SK-N-MC (cell line): ENCODE measurements around the gene HPRT1.

ENCODE experiments used
- EZH2 ChIP-seq: fragments of 200-600 bp; sonication (generic); IDR thresholded peaks from one replicate; pipeline ENCODE4 v1.6.1; 2017; ENCODE audit warnings: antibody characterized with exemption
- FOXP2 ChIP-seq: optimal IDR thresholded peaks from 2 replicates; pipeline ENCODE3; 2011; ENCODE audit warnings: mild to moderate bottlenecking, moderate library complexity; ENCODE audit not compliant: insufficient read depth; ENCODE audit errors: extremely low read length, control extremely low read depth
- POLR2AphosphoS5 ChIP-seq: IDR thresholded peaks from 2 replicates; pipeline ENCODE4 v1.6.1; 2012; ENCODE audit warnings: mild to moderate bottlenecking, low read depth, low read length, borderline replicate concordance

GRCh38 chrX:134547047-134547679, 87.2 kb downstream of the HPRT1 start:
- TF ChIP-seq EZH2 = no peak
- no peak for TF ChIP-seq POLR2AphosphoS5
- TF ChIP-seq FOXP2 = no peak
